Smooth muscle cell (in vitro differentiated cells): Measurements from ENCODE around the gene ISYNA1. TPM values are rescaled to one million over a fixed set of nuclear protein-coding genes. Genes with fewer than 3 reads are reported as not detected.

Source experiments
- DNase-seq: peaks from one replicate; lab custom pipeline; 2025; ENCODE audit not compliant: unreplicated experiment; lab: John Stamatoyannopoulos, UW
- H2AFZ ChIP-seq: fragments of 200-600 bp; sonication (generic); 2 replicates; pipeline ENCODE4 v1.6.0; 2016; ENCODE audit warnings: antibody characterized with exemption, low read depth, mild to moderate bottlenecking
- H3F3A ChIP-seq: fragments of 200-600 bp; sonication (generic); 2 replicates; pipeline ENCODE4 v1.6.0; 2017; ENCODE audit warnings: antibody characterized with exemption, low read depth
- H3K27ac ChIP-seq: fragments of 200-600 bp; sonication (generic); 2 replicates; pipeline ENCODE4 v1.5.1; 2016; ENCODE audit warnings: low read depth, mild to moderate bottlenecking
- H3K27me3 ChIP-seq: fragments of 200-600 bp; sonication (generic); 2 replicates; pipeline ENCODE4 v1.6.1; 2016; ENCODE audit warnings: low read depth, mild to moderate bottlenecking
- H3K36me3 ChIP-seq: fragments of 200-600 bp; sonication (generic); 2 replicates; pipeline ENCODE4 v1.5.1; 2016; ENCODE audit warnings: low read depth
- H3K4me1 ChIP-seq: fragments of 200-600 bp; sonication (generic); 2 replicates; pipeline ENCODE4 v1.5.1; 2016; ENCODE audit warnings: low read depth
- H3K4me2 ChIP-seq: fragments of 200-600 bp; sonication (generic); 2 replicates; pipeline ENCODE4 v1.6.0; 2016; ENCODE audit warnings: mild to moderate bottlenecking
- H3K4me3 ChIP-seq: fragments of 200-600 bp; sonication (generic); 2 replicates; pipeline ENCODE4 v1.5.1; 2016; ENCODE audit warnings: mild to moderate bottlenecking
- H3K79me2 ChIP-seq: fragments of 200-600 bp; sonication (generic); 2 replicates; pipeline ENCODE4 v1.6.0; 2016; ENCODE audit warnings: low read depth, mild to moderate bottlenecking
- H3K9ac ChIP-seq: fragments of 200-600 bp; sonication (generic); 2 replicates; pipeline ENCODE4 v1.6.0; 2016; ENCODE audit warnings: low read depth
- H3K9me3 ChIP-seq: fragments of 200-600 bp; sonication (generic); replicated peaks from 2 replicates; pipeline ENCODE4 v1.5.1; 2016; ENCODE audit warnings: low read depth
- H4K20me1 ChIP-seq: fragments of 200-600 bp; sonication (generic); 2 replicates; pipeline ENCODE4 v1.6.0; 2016; ENCODE audit warnings: low read depth
- WGBS: methylation state at CpG from one replicate; pipeline ENCODE4 v1.1.7; 2016; ENCODE audit warnings: low lambda C conversion rate; 5-methylcytosine and 5-hydroxymethylcytosine counted together
- polyA plus RNA-seq: library from polyadenylated mRNA; unstranded; fragments of >200 nt; fragmentation: Nextera tagmentation; extraction: Ambion mirVana; gene quantifications from 2 replicates; pipeline ENCODE4 v1.2.1, GENCODE V29; 2016
- total RNA-seq: library from RNA; depleted of rRNA; stranded (reverse); fragments of >200 nt; gene quantifications from 2 replicates; pipeline ENCODE4 v1.2.3, GENCODE V29; 2014
- TF ChIP-seq, protein P1 (sequence below): fragments of 200-600 bp; sonication (generic); IDR thresholded peaks from 2 replicates; pipeline ENCODE4 v1.5.1; 2017; ENCODE audit warnings: borderline replicate concordance, mild to moderate bottlenecking, antibody characterized with exemption; ENCODE audit not compliant: insufficient read depth, poor library complexity, severe bottlenecking

The ISYNA1 gene
- total and polyA plus RNA-seq, 2 experiments from 2014 or later: 56.9 to 60.1 TPM

DNA sequence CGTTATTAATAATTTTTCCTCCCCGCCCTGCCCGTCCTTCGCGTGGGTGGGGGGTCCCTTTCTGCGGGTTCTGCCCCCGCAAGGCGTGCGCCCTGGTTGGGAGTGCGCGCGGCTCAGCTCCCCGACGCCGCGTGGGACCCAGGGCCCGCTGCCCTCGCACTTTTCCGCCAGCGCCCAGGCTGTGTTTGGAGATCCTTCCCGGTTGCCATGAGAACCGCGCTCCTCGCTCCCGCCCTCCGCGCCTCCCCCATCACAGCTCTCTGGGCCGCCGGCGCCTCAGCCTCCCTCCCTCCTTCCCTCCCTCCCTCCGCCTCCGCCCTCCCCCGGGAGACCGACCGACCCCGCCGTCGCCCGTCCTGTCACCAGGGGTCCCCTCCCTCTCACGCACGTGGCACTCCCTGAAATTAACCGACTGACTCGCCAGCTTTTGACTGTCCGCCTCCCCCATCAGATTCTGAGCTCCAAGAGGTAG lies 21.1 kb downstream of the ISYNA1 start:
- Histone ChIP-seq H3K9me3 (no peaks in the 10 kb centered on the region), H4K20me1 (peaks cover 18% of the 10 kb centered on the region), H2AFZ (peak overlapping the region; percentile 57), H3K4me1 (peaks cover 13% of the 10 kb centered on the region), H3K4me3 (peak overlapping the region; percentile 53), H3K4me2 (peak overlapping the region; percentile 82), H3K36me3 (no peaks in the 10 kb centered on the region), H3K27me3 (no peaks in the 10 kb centered on the region), H3K27ac (peak overlapping the region; percentile 99), H3K9ac (peak overlapping the region; percentile 96), H3K79me2 (peaks cover 6% of the 10 kb centered on the region), H3F3A (peaks cover 7% of the 10 kb centered on the region)
- under 1% methylated on average over 28 of the region's 44 CpGs for WGBS
- TF ChIP-seq, protein P1, sequence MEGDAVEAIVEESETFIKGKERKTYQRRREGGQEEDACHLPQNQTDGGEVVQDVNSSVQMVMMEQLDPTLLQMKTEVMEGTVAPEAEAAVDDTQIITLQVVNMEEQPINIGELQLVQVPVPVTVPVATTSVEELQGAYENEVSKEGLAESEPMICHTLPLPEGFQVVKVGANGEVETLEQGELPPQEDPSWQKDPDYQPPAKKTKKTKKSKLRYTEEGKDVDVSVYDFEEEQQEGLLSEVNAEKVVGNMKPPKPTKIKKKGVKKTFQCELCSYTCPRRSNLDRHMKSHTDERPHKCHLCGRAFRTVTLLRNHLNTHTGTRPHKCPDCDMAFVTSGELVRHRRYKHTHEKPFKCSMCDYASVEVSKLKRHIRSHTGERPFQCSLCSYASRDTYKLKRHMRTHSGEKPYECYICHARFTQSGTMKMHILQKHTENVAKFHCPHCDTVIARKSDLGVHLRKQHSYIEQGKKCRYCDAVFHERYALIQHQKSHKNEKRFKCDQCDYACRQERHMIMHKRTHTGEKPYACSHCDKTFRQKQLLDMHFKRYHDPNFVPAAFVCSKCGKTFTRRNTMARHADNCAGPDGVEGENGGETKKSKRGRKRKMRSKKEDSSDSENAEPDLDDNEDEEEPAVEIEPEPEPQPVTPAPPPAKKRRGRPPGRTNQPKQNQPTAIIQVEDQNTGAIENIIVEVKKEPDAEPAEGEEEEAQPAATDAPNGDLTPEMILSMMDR: no peak
- DNase-seq: peak; percentile 84

GRCh38 chr19:18415178-18415867 lies 22.6 kb downstream of the ISYNA1 start:
- WGBS: 62% methylated on average over 25 of the region's 25 CpGs
- no peaks in the 10 kb centered on the region for H3K79me2 ChIP-seq
- TF ChIP-seq, protein P1: no peak
- H3K4me1 ChIP-seq: peaks cover 13% of the 10 kb centered on the region
- no peaks in the 10 kb centered on the region for H3K9me3 ChIP-seq
- no peak for DNase-seq
- H3K4me3 ChIP-seq: no peak overlapping the region
- H3F3A ChIP-seq: peaks cover 7% of the 10 kb centered on the region
- H3K27ac ChIP-seq: peak overlapping the region; percentile 99
- no peak overlapping the region for H2AFZ ChIP-seq
- peak overlapping the region; percentile 39 for H3K4me2 ChIP-seq
- H3K9ac ChIP-seq: no peak overlapping the region
- peaks cover 3% of the 10 kb centered on the region for H4K20me1 ChIP-seq
- H3K36me3 ChIP-seq: no peaks in the 10 kb centered on the region
- no peaks in the 10 kb centered on the region for H3K27me3 ChIP-seq

- H3K36me3 ChIP-seq: no peaks in the 10 kb centered on the region
- peak overlapping the region; percentile 39 for H3K4me2 ChIP-seq
- 57% methylated on average over 11 of the region's 11 CpGs for WGBS
- no peak overlapping the region for H3K4me3 ChIP-seq
- H2AFZ ChIP-seq: no peak overlapping the region
- peak overlapping the region; percentile 99 for H3K27ac ChIP-seq
- no peak for DNase-seq
- peaks cover 13% of the 10 kb centered on the region for H3K4me1 ChIP-seq
- no peak overlapping the region for H3K9ac ChIP-seq
- H4K20me1 ChIP-seq: no peaks in the 10 kb centered on the region
- TF ChIP-seq, protein P1: no peak
- H3K27me3 ChIP-seq: no peaks in the 10 kb centered on the region
- no peaks in the 10 kb centered on the region for H3K9me3 ChIP-seq
- H3K79me2 ChIP-seq: no peaks in the 10 kb centered on the region
- peaks cover 7% of the 10 kb centered on the region for H3F3A ChIP-seq
Measured at GRCh38 chr19:18414504-18415177, 23.3 kb downstream of the ISYNA1 start.
